SK-N-SH (cell line): Measurements from ENCODE around the gene INO80. TPM values are rescaled to one million over a fixed set of nuclear protein-coding genes. Genes with fewer than 3 reads are reported as not detected.

Source experiments
- CTCF ChIA-PET: fragments of 300-600, 350-600 bp; formaldehyde crosslinking; extraction: SDS; loops from one replicate; lab custom pipeline; 2021; lab: Yijun Ruan, JAX
- POLR2A ChIA-PET: fragments of 350-600 bp; sonication (Branson Sonifier 250); formaldehyde crosslinking; extraction: SDS; loops from one replicate; lab custom pipeline; 2020; ENCODE audit warnings: antibody characterized with exemption, inconsistent platforms; lab: Yijun Ruan, JAX
- DNase-seq: peaks from one replicate; pipeline ENCODE4 v3.0.0; 2012
- H2AFZ ChIP-seq: fragments of 200-600 bp; sonication (generic); 2 replicates; pipeline ENCODE4 v1.8.1; 2016; ENCODE audit warnings: antibody characterized with exemption, mild to moderate bottlenecking, low read depth
- H3F3A ChIP-seq: fragments of 200-600 bp; sonication (generic); replicated peaks from 2 replicates; pipeline ENCODE3; 2016; ENCODE audit warnings: antibody characterized with exemption, mild to moderate bottlenecking; ENCODE audit not compliant: insufficient read depth
- H3K27ac ChIP-seq, 2 experiments: fragments of 200-500 bp in 1 of 2; fragments of 200-600 bp in 1 of 2; sonication (Bioruptor generic) in 1 of 2; sonication (generic), shearing (Covaris generic) in 1 of 2; 2 replicates each; pipeline versions ENCODE4 v1.5.1 to v1.6.1; 2014 to 2016; ENCODE audit warnings: low read depth in 2 of 2, inconsistent platforms in 1 of 2, low read length in 1 of 2, mild to moderate bottlenecking in 1 of 2, mixed read lengths in 1 of 2
- H3K27me3 ChIP-seq: fragments of 200-600 bp; sonication (generic), shearing (Covaris generic); 2 replicates; pipeline ENCODE4 v1.6.1; 2016; ENCODE audit warnings: mixed run types; ENCODE audit not compliant: insufficient read depth
- H3K36me3 ChIP-seq, 2 experiments: fragments of 200-500 bp in 1 of 2; fragments of 200-600 bp in 1 of 2; sonication (Bioruptor generic) in 1 of 2; sonication (generic) in 1 of 2; replicated peaks in 1 of 2; 2 replicates each; pipeline versions ENCODE3 to v1.5.1; 2014 to 2016; ENCODE audit warnings: low read length in 1 of 2, mild to moderate bottlenecking in 1 of 2; ENCODE audit not compliant: insufficient read depth in 2 of 2, control insufficient read depth in 1 of 2
- H3K4me1 ChIP-seq, 2 experiments: fragments of 200-500 bp in 1 of 2; fragments of 200-600 bp in 1 of 2; sonication (Bioruptor generic) in 1 of 2; sonication (generic), shearing (Covaris generic) in 1 of 2; 2 replicates each; pipeline versions ENCODE4 v1.5.1 to v1.6.1; 2014 to 2016; ENCODE audit warnings: low read depth in 1 of 2, low read length in 1 of 2, mixed run types in 1 of 2; ENCODE audit not compliant: insufficient read depth in 2 of 2, control insufficient read depth in 1 of 2
- H3K4me2 ChIP-seq: fragments of 200-600 bp; sonication (generic), shearing (Covaris generic); 2 replicates; pipeline ENCODE4 v1.6.1; 2017; ENCODE audit warnings: mixed run types
- H3K4me3 ChIP-seq, 2 experiments: fragments of 200-500 bp in 1 of 2; fragments of 200-600 bp in 1 of 2; sonication (Bioruptor generic) in 1 of 2; sonication (generic), shearing (Covaris generic) in 1 of 2; 2 replicates each; pipeline versions ENCODE4 v1.5.1 to v1.8.1; 2014 to 2016; ENCODE audit warnings: low read depth in 2 of 2, inconsistent platforms in 1 of 2, low read length in 1 of 2, mild to moderate bottlenecking in 1 of 2, mixed read lengths in 1 of 2, moderate library complexity in 1 of 2
- H3K79me2 ChIP-seq: fragments of 200-600 bp; sonication (generic); 2 replicates; pipeline ENCODE4 v1.8.1; 2017; ENCODE audit warnings: mild to moderate bottlenecking; ENCODE audit not compliant: insufficient read depth
- H3K9ac ChIP-seq: fragments of 200-600 bp; sonication (generic); 2 replicates; pipeline ENCODE4 v1.6.1; 2017; ENCODE audit warnings: mixed run types
- H3K9me2 ChIP-seq: fragments of 200-600 bp; sonication (generic); 2 replicates; pipeline ENCODE4 v1.6.1; 2017; ENCODE audit warnings: mixed run types
- H3K9me3 ChIP-seq: fragments of 200-600 bp; sonication (generic); 2 replicates; pipeline ENCODE4 v1.6.1; 2017; ENCODE audit warnings: mixed run types, mild to moderate bottlenecking, moderate library complexity
- H4K20me1 ChIP-seq: fragments of 200-600 bp; sonication (generic); 2 replicates; pipeline ENCODE4 v1.6.1; 2017; ENCODE audit warnings: mild to moderate bottlenecking, mixed run types; ENCODE audit not compliant: insufficient read depth
- CTCF ChIP-seq: fragments of 200-600 bp; sonication (generic); IDR thresholded peaks from 2 replicates; pipeline ENCODE4 v1.6.1; 2017; ENCODE audit warnings: antibody characterized with exemption, mild to moderate bottlenecking, moderate library complexity
- ELF1 ChIP-seq: IDR thresholded peaks from 2 replicates; pipeline ENCODE4 v1.4.0; 2012
- FOSL2 ChIP-seq: IDR thresholded peaks from 2 replicates; pipeline ENCODE4 v1.4.0; 2012; ENCODE audit warnings: low read depth, mild to moderate bottlenecking, moderate library complexity, borderline replicate concordance
- FOXJ3 ChIP-seq: sonication (generic); formaldehyde crosslinking; IDR thresholded peaks from 2 replicates; pipeline ENCODE4 v1.5.1; 2020; ENCODE audit warnings: mild to moderate bottlenecking, missing genetic modification reagents
- FOXM1 ChIP-seq: IDR thresholded peaks from 2 replicates; pipeline ENCODE4 v1.4.0; 2012; ENCODE audit warnings: low read depth, mild to moderate bottlenecking
- IRF3 ChIP-seq: fragments of 150-350 bp; IDR thresholded peaks from 2 replicates; pipeline ENCODE4 v1.6.1; 2016; ENCODE audit warnings: mild to moderate bottlenecking, low read depth, low read length
- MXI1 ChIP-seq: IDR thresholded peaks from 2 replicates; pipeline ENCODE4 v1.6.1; 2012; ENCODE audit warnings: mild to moderate bottlenecking, low read depth, low read length, improper control_type of control experiment
- REST ChIP-seq: IDR thresholded peaks from 2 replicates; pipeline ENCODE4 v1.6.1; 2012; ENCODE audit warnings: mild to moderate bottlenecking, low read depth, low read length, moderate library complexity
- RXRA ChIP-seq: IDR thresholded peaks from 2 replicates; pipeline ENCODE4 v1.4.0; 2012; ENCODE audit warnings: low read depth, mild to moderate bottlenecking, borderline replicate concordance
- TAF1 ChIP-seq: IDR thresholded peaks from 2 replicates; pipeline ENCODE4 v1.6.1; 2012; ENCODE audit warnings: low read depth, mild to moderate bottlenecking, low read length, moderate library complexity, borderline replicate concordance
- TCF12 ChIP-seq: IDR thresholded peaks from 2 replicates; pipeline ENCODE4 v1.4.0; 2012
- USF1 ChIP-seq: IDR thresholded peaks from 2 replicates; pipeline ENCODE4 v1.4.0; 2012; ENCODE audit warnings: low read depth, borderline replicate concordance
- USF2 ChIP-seq: fragments of 150-350 bp; IDR thresholded peaks from 2 replicates; pipeline ENCODE4 v1.6.1; 2017; ENCODE audit warnings: antibody characterized with exemption, low read length, low read depth, borderline replicate concordance
- YY1 ChIP-seq: IDR thresholded peaks from 2 replicates; pipeline ENCODE4 v1.4.0; 2012; ENCODE audit warnings: low read depth, mild to moderate bottlenecking
- WGBS: methylation state at CpG from one replicate; pipeline ENCODE4 v1.1.6; 2017; ENCODE audit warnings: low lambda C conversion rate; 5-methylcytosine and 5-hydroxymethylcytosine counted together
- polyA plus RNA-seq, 3 experiments: library from polyadenylated mRNA; depleted of rRNA; stranded (reverse); fragments of >200 nt; gene quantifications; 2 replicates each; pipeline ENCODE4 v1.2.3, GENCODE V29; 2012

The INO80 gene
- polyA plus RNA-seq, 1 of the 3 experiments (the other 2 are of a cell fraction) = 4.6 TPM

- no peaks in the 10 kb centered on the region for H3K9me3 ChIP-seq
- H3K4me2 ChIP-seq = no peak overlapping the region
- H3K4me3 ChIP-seq = no peak overlapping the region
- ChIA-PET CTCF (interaction anchor here (1.1 to 2.8 kb wide), 3 partner anchors 17 to 55 kb away, joined by 3 to 12 read pairs (median 4); no protein-coding TSS in a partner anchor), POLR2A (no interaction called here)
- H3F3A ChIP-seq = no peaks in the 10 kb centered on the region
- WGBS = 94% methylated on average over 7 of the region's 8 CpGs
- H3K9me2 ChIP-seq = no peaks in the 10 kb centered on the region
- H2AFZ ChIP-seq = no peak overlapping the region
- TF ChIP-seq REST (no peak), RXRA (no peak), TCF12 (no peak), TAF1 (no peak), USF2 (no peak), FOXJ3 (CRISPR knock-in tag) (no peak), FOXM1 (no peak), ELF1 (no peak), FOSL2 (no peak), CTCF (no peak), YY1 (no peak), IRF3 (no peak), USF1 (no peak), MXI1 (no peak)
- H3K9ac ChIP-seq = no peak overlapping the region
- peaks cover 15% of the 10 kb centered on the region for H3K79me2 ChIP-seq
- DNase-seq = no peak
- peaks cover 13 to 44% of the 10 kb centered on the region in 2 experiments; a peak in 3 of 4 replicates for H3K4me1 ChIP-seq
- H4K20me1 ChIP-seq = peaks cover 21% of the 10 kb centered on the region
- no peaks in the 10 kb centered on the region for H3K36me3 ChIP-seq
- H3K27me3 ChIP-seq = no peaks in the 10 kb centered on the region
- no peak overlapping the region for H3K27ac ChIP-seq
Observed at GRCh38 chr15:40958723-40959122, 157.4 kb downstream of the INO80 start.
